IgD-negative memory B cell (primary cell): ENCODE measurements around the gene CD300C. TPM values are rescaled to one million over a fixed set of nuclear protein-coding genes. Genes with fewer than 3 reads are reported as not detected.

Source experiments
- H3K27ac Mint-ChIP-seq, 3 donors: one replicate each; pipeline ENCODE4 v1.8.0; 2020 to 2022; ENCODE audit warnings: mild to moderate bottlenecking in 3 of 3, mixed read lengths in 3 of 3, moderate library complexity in 1 of 3
- H3K27me3 Mint-ChIP-seq: one replicate; pipeline ENCODE4 v1.8.0; 2021; ENCODE audit warnings: mixed read lengths
- H3K36me3 Mint-ChIP-seq: one replicate; pipeline ENCODE4 v1.8.0; 2020; ENCODE audit warnings: mild to moderate bottlenecking, mixed read lengths
- H3K4me1 Mint-ChIP-seq, 3 donors: one replicate each; pipeline ENCODE4 v1.8.0; 2020 to 2022; ENCODE audit warnings: mixed read lengths in 3 of 3, mild to moderate bottlenecking in 1 of 3
- H3K4me3 Mint-ChIP-seq, 4 donors: one replicate each; pipeline ENCODE4 v1.8.0; 2020 to 2022; ENCODE audit warnings: mild to moderate bottlenecking in 4 of 4, mixed read lengths in 4 of 4, moderate library complexity in 3 of 4
- H3K9me3 Mint-ChIP-seq, 3 donors: one replicate each; pipeline ENCODE4 v1.8.0; 2020 to 2021; ENCODE audit warnings: mixed read lengths in 3 of 3, mild to moderate bottlenecking in 1 of 3
- polyA plus RNA-seq: library from polyadenylated mRNA; unstranded; fragments of 300-500 nt; fragmentation: Illumina TruSeq; gene quantifications from one replicate; pipeline ENCODE4 v1.2.3, GENCODE V29; 2021

The CD300C gene
- polyA plus RNA-seq, 1 donor from 2014 or later, result 1.6 TPM

GRCh38 chr17:74549343-74549742 is 3.4 kb upstream of the CD300C start:
- Mint-ChIP-seq H3K27me3 (peaks cover 12% of the 10 kb centered on the region), H3K4me1 (peaks cover 0 to 16% (median 9%) of the 10 kb centered on the region in 3 donors), H3K4me3 (no peak overlapping the region), H3K36me3 (no peaks in the 10 kb centered on the region), H3K9me3 (no peaks in the 10 kb centered on the region), H3K27ac (no peak overlapping the region)

- peak overlapping the region in 1 of 3 donors; percentile 57 for H3K27ac Mint-ChIP-seq
- peak overlapping the region in 1 of 4 donors; percentile 55 for H3K4me3 Mint-ChIP-seq
- H3K27me3 Mint-ChIP-seq, result peaks cover 12% of the 10 kb centered on the region
- H3K9me3 Mint-ChIP-seq, result no peaks in the 10 kb centered on the region
- H3K36me3 Mint-ChIP-seq, result no peaks in the 10 kb centered on the region
- H3K4me1 Mint-ChIP-seq, result peaks cover 0 to 16% (median 9%) of the 10 kb centered on the region in 3 donors
Observed at GRCh38 chr17:74547736-74548135, 1.8 kb upstream of the CD300C start.

DNA sequence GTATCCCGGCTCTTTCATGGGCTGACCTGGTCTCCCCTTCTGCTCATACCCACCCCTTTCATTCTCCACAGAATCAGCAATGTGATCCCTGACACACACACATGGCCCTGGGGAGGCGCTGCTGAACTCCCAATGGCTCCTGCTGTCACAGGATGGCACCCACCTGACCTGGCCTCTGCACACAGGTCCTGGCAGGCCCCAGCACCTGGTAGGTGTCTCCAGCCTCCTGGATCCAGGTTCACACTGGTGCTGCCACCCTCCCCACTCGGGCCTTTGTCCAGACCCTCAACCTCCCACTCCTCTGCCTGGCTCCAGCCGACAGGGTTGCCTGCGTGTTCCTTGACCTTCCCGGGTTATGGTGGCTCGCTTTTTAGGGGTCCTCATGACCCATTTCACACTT is 1.3 kb upstream of the CD300C start:
- Mint-ChIP-seq H3K4me3 (no peak overlapping the region), H3K36me3 (no peaks in the 10 kb centered on the region), H3K27ac (no peak overlapping the region), H3K9me3 (no peaks in the 10 kb centered on the region), H3K27me3 (peaks cover 12% of the 10 kb centered on the region), H3K4me1 (peaks cover 0 to 16% (median 9%) of the 10 kb centered on the region in 3 donors)

DNA sequence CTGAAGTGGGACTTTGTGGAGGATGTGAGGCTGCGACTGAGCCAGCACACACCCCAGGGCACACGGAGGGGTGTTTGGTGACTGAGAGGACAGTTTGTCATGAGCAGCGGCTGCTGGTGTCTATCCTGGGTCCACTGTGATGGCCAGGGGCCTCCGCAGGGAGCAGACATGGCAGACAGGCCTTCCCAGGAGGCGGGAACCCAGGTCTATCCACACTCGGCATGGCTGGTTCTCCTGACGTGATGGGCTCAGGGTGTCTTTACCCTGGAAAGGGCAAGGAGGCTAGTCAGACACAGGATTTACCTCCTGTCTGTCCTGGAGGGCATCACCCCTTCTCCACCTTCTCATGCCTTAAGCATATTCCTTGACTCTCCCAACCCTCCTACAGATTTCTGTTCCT is 671 bp upstream of the CD300C start:
- peaks cover 0 to 16% (median 9%) of the 10 kb centered on the region in 3 donors for H3K4me1 Mint-ChIP-seq
- H3K27me3 Mint-ChIP-seq, result peaks cover 12% of the 10 kb centered on the region
- H3K9me3 Mint-ChIP-seq, result no peaks in the 10 kb centered on the region
- no peak overlapping the region for H3K27ac Mint-ChIP-seq
- H3K36me3 Mint-ChIP-seq, result no peaks in the 10 kb centered on the region
- H3K4me3 Mint-ChIP-seq, result no peak overlapping the region

DNA sequence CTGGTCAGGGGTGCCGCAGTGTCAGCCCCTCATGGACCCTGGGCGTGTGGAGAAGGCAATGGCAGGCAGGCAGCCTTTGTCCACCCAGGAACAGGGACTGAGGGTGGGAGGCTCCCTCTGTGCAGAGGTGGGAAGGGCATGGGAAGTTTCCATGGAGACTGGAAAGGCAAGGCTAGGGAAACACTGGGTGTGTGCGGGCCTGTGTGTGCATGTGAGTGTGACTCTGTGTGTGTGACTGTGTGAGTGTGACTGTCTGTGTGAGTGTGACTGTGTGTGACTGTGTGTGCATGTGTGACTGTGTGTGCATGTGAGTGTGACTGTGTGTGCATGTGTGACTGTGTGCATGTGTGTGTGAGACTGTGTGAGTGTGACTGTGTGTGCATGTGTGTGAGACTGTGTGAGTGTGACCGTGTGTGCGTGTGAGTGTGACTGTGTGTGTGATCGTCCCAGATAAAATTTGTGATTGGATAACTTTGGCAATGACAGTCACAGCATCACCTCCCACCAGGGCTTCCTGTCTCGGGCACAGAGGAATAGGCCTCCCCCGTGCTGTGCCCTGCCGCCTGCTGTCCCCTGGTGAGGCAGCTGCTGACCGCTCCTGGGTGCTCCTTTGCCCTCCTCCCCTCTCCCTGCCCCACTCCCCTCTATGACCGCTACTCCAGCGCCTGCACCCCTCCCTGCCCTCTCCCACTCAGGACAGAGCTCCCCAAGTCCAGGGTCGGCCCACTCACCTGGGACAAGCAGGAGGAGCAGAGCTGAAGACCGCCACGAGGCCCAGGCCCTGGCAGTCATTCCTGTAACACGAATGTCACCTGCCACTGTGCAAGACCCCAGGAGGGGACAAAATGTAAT is 698 bp downstream of the CD300C start:
- H3K4me3 Mint-ChIP-seq, result peak overlapping the region in 1 of 4 donors; percentile 37
- no peaks in the 10 kb centered on the region for H3K9me3 Mint-ChIP-seq
- peaks cover 0 to 16% (median 6%) of the 10 kb centered on the region in 3 donors for H3K4me1 Mint-ChIP-seq
- peaks cover 12% of the 10 kb centered on the region for H3K27me3 Mint-ChIP-seq
- H3K27ac Mint-ChIP-seq, result no peak overlapping the region
- no peaks in the 10 kb centered on the region for H3K36me3 Mint-ChIP-seq

GRCh38 chr17:74543891-74544760 is 1.8 kb downstream of the CD300C start:
- peaks cover 0 to 2% (median 0%) of the 10 kb centered on the region in 3 donors for H3K9me3 Mint-ChIP-seq
- no peak overlapping the region for H3K27ac Mint-ChIP-seq
- no peaks in the 10 kb centered on the region for H3K36me3 Mint-ChIP-seq
- H3K27me3 Mint-ChIP-seq, result peaks cover 9% of the 10 kb centered on the region
- peak overlapping the region in 1 of 4 donors; percentile 66 for H3K4me3 Mint-ChIP-seq
- peaks cover 0 to 16% (median 6%) of the 10 kb centered on the region in 3 donors for H3K4me1 Mint-ChIP-seq

DNA sequence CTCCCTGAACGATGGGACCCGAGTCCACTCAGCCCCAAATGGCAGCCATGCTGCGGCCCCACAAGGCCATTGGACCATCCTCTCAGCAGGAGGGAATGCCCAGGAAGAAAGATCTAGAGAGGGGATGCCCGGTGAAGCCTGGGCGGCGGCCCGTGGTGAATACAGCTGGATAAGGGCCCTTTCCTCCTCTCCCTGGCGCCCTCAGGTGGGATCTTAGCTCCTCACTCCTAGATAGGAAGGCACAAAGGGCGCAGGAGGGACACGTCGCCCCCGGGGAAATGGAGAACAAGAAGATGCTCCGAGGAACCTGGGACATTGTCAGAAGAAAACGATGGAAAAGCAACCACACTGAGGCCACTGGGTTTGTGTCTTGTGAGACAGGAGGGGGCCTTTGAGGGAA is 2.5 kb downstream of the CD300C start:
- H3K36me3 Mint-ChIP-seq, result no peaks in the 10 kb centered on the region
- H3K27me3 Mint-ChIP-seq, result peaks cover 6% of the 10 kb centered on the region
- peaks cover 0 to 15% (median 6%) of the 10 kb centered on the region in 3 donors for H3K4me1 Mint-ChIP-seq
- H3K27ac Mint-ChIP-seq, result no peak overlapping the region
- peaks cover 0 to 2% (median 0%) of the 10 kb centered on the region in 3 donors for H3K9me3 Mint-ChIP-seq
- H3K4me3 Mint-ChIP-seq, result no peak overlapping the region

DNA sequence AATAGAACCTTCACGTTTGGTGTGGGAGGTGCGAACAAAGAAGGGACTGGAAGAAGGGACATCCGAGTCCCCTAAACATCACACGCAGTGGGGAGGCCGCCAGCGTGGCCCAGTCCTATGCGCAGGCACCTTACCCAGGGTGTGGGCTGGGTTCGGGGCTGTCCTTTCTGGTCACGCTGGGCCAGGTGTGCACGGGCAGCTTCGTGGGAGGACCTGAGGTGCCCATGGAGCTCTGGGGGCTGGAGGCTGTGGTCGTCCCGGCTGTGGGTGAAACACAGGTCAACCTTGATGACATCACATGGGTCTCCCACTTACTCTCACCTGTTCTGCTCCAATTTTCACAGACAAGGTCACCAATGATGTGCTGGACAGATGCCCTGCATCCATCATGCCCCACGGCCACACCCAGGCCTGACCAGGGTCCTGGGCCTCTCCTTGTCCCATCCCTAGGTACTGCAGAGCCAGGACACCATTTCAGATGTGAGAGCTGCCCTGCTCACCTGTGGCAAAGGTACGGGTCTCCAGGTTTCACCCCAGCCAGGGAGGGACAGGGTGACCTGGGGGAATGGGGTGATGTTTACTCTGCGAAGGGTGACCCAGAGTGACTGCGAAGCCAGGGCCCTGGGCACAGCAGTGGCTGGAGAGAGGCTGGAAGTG is 3.1 kb downstream of the CD300C start:
- H3K4me3 Mint-ChIP-seq, result no peak overlapping the region
- no peak overlapping the region for H3K27ac Mint-ChIP-seq
- peaks cover 1% of the 10 kb centered on the region for H3K27me3 Mint-ChIP-seq
- no peaks in the 10 kb centered on the region for H3K36me3 Mint-ChIP-seq
- H3K4me1 Mint-ChIP-seq, result peaks cover 0 to 11% (median 2%) of the 10 kb centered on the region in 3 donors
- H3K9me3 Mint-ChIP-seq, result peaks cover 0 to 2% (median 0%) of the 10 kb centered on the region in 3 donors

DNA sequence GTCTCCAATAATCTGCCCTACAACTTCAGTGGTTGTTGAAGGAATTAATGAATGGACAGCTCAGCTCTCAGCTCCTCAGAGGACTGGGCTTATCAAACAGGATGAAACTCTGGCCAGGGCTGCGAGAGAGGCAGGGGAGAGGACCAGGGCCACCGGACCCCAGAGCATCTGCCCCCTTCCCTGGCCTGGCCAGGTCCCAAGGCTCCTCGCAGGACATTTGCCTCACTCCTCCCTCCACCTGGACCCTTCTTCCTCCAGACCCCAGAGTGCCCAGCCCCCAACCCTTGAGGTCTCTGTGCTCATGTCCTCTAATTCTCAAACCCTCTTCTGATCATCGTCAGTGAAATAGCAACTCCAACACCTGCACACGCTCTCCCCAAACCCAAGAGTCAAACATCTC is 3.7 kb downstream of the CD300C start:
- no peak overlapping the region for H3K4me3 Mint-ChIP-seq

GRCh38 chr17:74541176-74542111 is 4.5 kb downstream of the CD300C start:
- Mint-ChIP-seq H3K4me1 (peaks cover 0 to 8% (median 0%) of the 10 kb centered on the region in 3 donors), H3K27ac (no peak overlapping the region), H3K9me3 (peaks cover 0 to 2% (median 0%) of the 10 kb centered on the region in 3 donors), H3K4me3 (no peak overlapping the region), H3K27me3 (no peaks in the 10 kb centered on the region), H3K36me3 (no peaks in the 10 kb centered on the region)

More for the DNA sequence above, 3.7 kb downstream of the CD300C start:
- Mint-ChIP-seq H3K36me3 (no peaks in the 10 kb centered on the region), H3K27me3 (no peaks in the 10 kb centered on the region), H3K27ac (no peak overlapping the region), H3K4me1 (peaks cover 0 to 8% (median 0%) of the 10 kb centered on the region in 3 donors), H3K9me3 (peaks cover 0 to 2% (median 0%) of the 10 kb centered on the region in 3 donors)

DNA sequence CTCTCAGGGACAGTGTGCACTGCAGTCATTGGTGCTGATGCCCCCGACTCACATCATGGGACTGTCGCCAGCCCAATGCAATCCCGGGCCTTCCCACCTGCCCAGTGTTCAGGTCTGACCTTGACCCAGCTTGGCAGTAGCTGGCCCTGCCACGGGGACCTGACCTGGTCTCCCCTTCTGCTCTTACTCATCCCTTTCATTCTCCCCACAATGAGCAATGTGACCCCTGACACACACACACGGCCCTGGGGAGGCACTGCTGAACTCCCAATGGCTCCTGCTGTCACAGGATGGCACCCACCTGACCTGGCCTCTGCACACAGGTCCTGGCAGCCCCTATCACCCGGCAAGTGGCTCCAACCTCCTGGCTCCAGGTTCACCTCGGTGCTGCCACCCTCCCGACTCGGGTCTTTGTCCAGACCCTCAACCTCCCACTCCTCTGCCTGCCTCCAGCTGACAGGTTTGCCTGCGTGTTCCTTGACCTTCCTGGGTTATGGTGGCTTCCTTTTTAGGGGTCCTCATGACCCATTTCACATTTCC is 6.6 kb downstream of the CD300C start:
- H3K36me3 Mint-ChIP-seq, result no peaks in the 10 kb centered on the region
- H3K4me3 Mint-ChIP-seq, result no peak overlapping the region
- peak overlapping the region in 1 of 3 donors; percentile 54 for H3K27ac Mint-ChIP-seq
- peaks cover 0 to 2% (median 0%) of the 10 kb centered on the region in 3 donors for H3K9me3 Mint-ChIP-seq
- peaks cover 3% of the 10 kb centered on the region for H3K27me3 Mint-ChIP-seq
- no peaks in the 10 kb centered on the region for H3K4me1 Mint-ChIP-seq

GRCh38 chr17:74536890-74537289 is 9.0 kb downstream of the CD300C start:
- H3K36me3 Mint-ChIP-seq, result no peaks in the 10 kb centered on the region
- H3K27me3 Mint-ChIP-seq, result peaks cover 5% of the 10 kb centered on the region
- peaks cover 0 to 2% (median 0%) of the 10 kb centered on the region in 3 donors for H3K9me3 Mint-ChIP-seq
- H3K4me3 Mint-ChIP-seq, result no peak overlapping the region
- no peak overlapping the region for H3K27ac Mint-ChIP-seq
- peaks cover 5 to 9% (median 5%) of the 10 kb centered on the region in 3 donors for H3K4me1 Mint-ChIP-seq

- Mint-ChIP-seq H3K4me1 (peaks cover 16 to 22% (median 17%) of the 10 kb centered on the region in 3 donors), H3K9me3 (no peaks in the 10 kb centered on the region)
Observed at GRCh38 chr17:74532115-74532514, 13.8 kb downstream of the CD300C start.

More at GRCh38 chr17:74532115-74532514, 13.8 kb downstream of the CD300C start:
- Mint-ChIP-seq H3K27me3 (peaks cover 5% of the 10 kb centered on the region), H3K4me3 (peak overlapping the region in 2 of 4 donors; percentile 44 to 80), H3K36me3 (no peaks in the 10 kb centered on the region), H3K27ac (peak overlapping the region in 1 of 3 donors; percentile 80)
